Stomach (tissue), 9 donors: ENCODE measurements around the gene RAB3GAP2. TPM values are rescaled to one million over a fixed set of nuclear protein-coding genes. Genes with fewer than 3 reads are reported as not detected.

Experiments used
- DNase-seq, 2 donors: peaks; one replicate each; pipeline versions ENCODE4 v3.0.0 to v3.0.0-alpha.2; 2013 to 2019
- H3K27ac ChIP-seq, 5 donors: fragments of 200-600 bp in 4 of 5; sonication (generic) in 4 of 5; one replicate each; pipeline ENCODE4 v1.5.1; 2013 to 2019; ENCODE audit warnings: mild to moderate bottlenecking in 1 of 5, moderate library complexity in 1 of 5
- H3K27me3 ChIP-seq, 3 donors: fragments of 200-600 bp; sonication (generic); one replicate each; pipeline ENCODE4 v1.5.1; 2017 to 2019; ENCODE audit warnings: mixed run types in 1 of 3
- H3K36me3 ChIP-seq, 4 donors: fragments of 200-600 bp; sonication (generic); 1 replicate in 3 of 4; 2 replicates in 1 of 4; pipeline ENCODE4 v1.5.1; 2016 to 2019
- H3K4me1 ChIP-seq, 4 donors: fragments of 200-600 bp; sonication (generic); one replicate each; pipeline ENCODE4 v1.5.1; 2016 to 2019
- H3K4me3 ChIP-seq, 4 donors: fragments of 200-600 bp; sonication (generic) in 3 of 4; one replicate each; pipeline ENCODE4 v1.5.1; 2016 to 2019; ENCODE audit warnings: mild to moderate bottlenecking in 1 of 4
- H3K9me3 ChIP-seq, 4 donors: fragments of 200-600 bp; sonication (generic); one replicate each; pipeline ENCODE4 v1.5.1; 2016 to 2019
- POLR2A ChIP-seq, 4 donors: fragments of 450-650 bp; IDR thresholded peaks; one replicate each; pipeline ENCODE4 v1.6.1; 2016; ENCODE audit warnings: antibody characterized with exemption in 4 of 4, control low read depth in 2 of 4, mild to moderate bottlenecking in 1 of 4, moderate library complexity in 1 of 4
- intact Hi-C: fragments of 100-400 bp; cut with DNase I; formaldehyde crosslinking; loops from one replicate; pipeline ENCODE4 v1.15.1; 2023; ENCODE audit warnings: low total_unique reads
- polyA plus RNA-seq, 3 donors: library from polyadenylated mRNA; stranded (reverse); fragments of 200-250 nt; gene quantifications; one replicate each; pipeline ENCODE4 v1.2.3, GENCODE V29; 2013
- small RNA-seq, 4 donors: library from RNA; depleted of rRNA; stranded (forward); fragments of <200 nt; gene quantifications; one replicate each; pipeline ENCODE3, GENCODE V24; 2016
- total RNA-seq, 5 donors: library from RNA; depleted of rRNA; stranded (reverse); fragments of >200 nt; gene quantifications; one replicate each; pipeline versions ENCODE4 v1.1.0 to v1.2.3, GENCODE V29; 2014 to 2016
- donor health status: healthy with polysubstance abuse.
- donor health status: Bipolar disorder and iron deficiency.
- donor health status: healthy.

The RAB3GAP2 gene
- total and polyA plus RNA-seq, 8 donors = 3.7 to 56.0 (median 14.8) TPM

DNA sequence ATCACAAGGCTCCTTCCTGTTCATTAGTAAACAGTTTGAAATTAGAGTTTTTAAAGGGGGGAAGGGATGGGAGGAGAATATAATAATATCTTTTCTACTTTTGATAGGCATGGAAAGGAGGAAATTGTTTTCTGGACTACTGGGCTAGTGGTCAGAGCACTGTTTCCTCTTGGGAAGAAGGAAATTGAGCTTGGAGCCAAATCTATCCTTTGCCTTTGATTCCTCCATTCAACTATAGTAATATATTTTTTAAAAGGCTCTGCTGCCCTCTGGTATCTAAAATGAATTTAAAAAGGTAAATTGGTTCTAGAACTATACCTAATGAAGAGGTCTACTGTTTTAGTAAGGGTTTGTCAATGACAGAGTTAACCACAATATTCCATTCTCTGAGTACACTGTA is 172.4 kb downstream of the RAB3GAP2 start:
- intact Hi-C loops = no loop called here
- no peak for DNase-seq
- TF ChIP-seq POLR2A (IDR thresholded peaks at IDR 0.05) = no peak
- H3K27me3 ChIP-seq = no peaks in the 10 kb centered on the region
- peaks cover 4 to 18% (median 13%) of the 10 kb centered on the region in 4 donors for H3K4me1 ChIP-seq
- H3K4me3 ChIP-seq = no peak overlapping the region
- H3K9me3 ChIP-seq = no peaks in the 10 kb centered on the region
- H3K36me3 ChIP-seq = peaks cover 41 to 88% (median 85%) of the 10 kb centered on the region in 4 donors
- H3K27ac ChIP-seq = no peak overlapping the region

Small RNA genes lying within 50 kb of the gene (small RNA-seq; reads per million reads assigned to genes)
- 0 to 1.2 (median 0.90) reads per million in 4 donors for gene MIR194-1
- 5.2 to 33.2 (median 14.7) reads per million in 4 donors for gene MIR215
- 0 reads per million in 4 donors for gene MIR664A
- 0.15 to 1.1 (median 0.52) reads per million in 4 donors for gene SNORA36B

Other genes starting within 250 kb of the RAB3GAP2 start
- 10 to 100 TPM; 15.8 to 89.6 (median 37.5) TPM for gene EPRS1, start 225.9 kb downstream of the RAB3GAP2 start, total RNA-seq
- gene EPRS1, start 225.9 kb downstream of the RAB3GAP2 start, polyA plus RNA-seq = 10 to 100 TPM; 28.0 to 42.8 (median 30.0) TPM
- 10 to 100 TPM in 4 of 5 donors, 1 to 10 TPM in 1; 7.0 to 23.5 (median 21.0) TPM for gene BPNT1, start 182.7 kb downstream of the RAB3GAP2 start, total RNA-seq
- 10 to 100 TPM; 12.5 to 28.0 (median 15.2) TPM for gene BPNT1, start 182.7 kb downstream of the RAB3GAP2 start, polyA plus RNA-seq
- gene IARS2, start 178.3 kb downstream of the RAB3GAP2 start, total RNA-seq = 100 to 1,000 TPM in 1 of 5 donors, 10 to 100 TPM in 4; 15.8 to 132 (median 55.8) TPM
- 10 to 100 TPM; 11.0 to 21.6 (median 17.0) TPM for gene IARS2, start 178.3 kb downstream of the RAB3GAP2 start, polyA plus RNA-seq